Measurements from ENCODE around the gene ELL.

Gene ELL

GRCh38 chr19:18504886-18505610 is 16.8 kb downstream of the ELL start:
- DNase-seq (ENCODE audit: low spot score): no peak

GRCh38 chr19:18503971-18504885 is 17.6 kb downstream of the ELL start:
- DNase-seq (ENCODE audit: low spot score): no peak

GRCh38 chr19:18503337-18503970 is 18.4 kb downstream of the ELL start:
- DNase-seq (ENCODE audit: low spot score): no peak

- no peak for DNase-seq (ENCODE audit: low spot score)
These were observed 19.1 kb downstream of the ELL start for GRCh38 chr19:18502638-18503294.

- no peak for DNase-seq (ENCODE audit: low spot score)
These were observed 19.6 kb downstream of the ELL start for GRCh38 chr19:18502246-18502637.

GRCh38 chr19:18501832-18502231 is 20.0 kb downstream of the ELL start:
- no peak for DNase-seq (ENCODE audit: low spot score)

- DNase-seq (ENCODE audit: low spot score): no peak
These were observed 20.5 kb downstream of the ELL start for GRCh38 chr19:18501351-18501750.

- no peak for DNase-seq (ENCODE audit: low spot score)
These were observed 21.1 kb downstream of the ELL start for GRCh38 chr19:18500799-18501198.

- no peak for DNase-seq (ENCODE audit: low spot score)
These were observed 21.5 kb downstream of the ELL start for GRCh38 chr19:18500376-18500775.

GRCh38 chr19:18499055-18499775 is 22.7 kb downstream of the ELL start:
- no peak for DNase-seq (ENCODE audit: low spot score)

GRCh38 chr19:18496980-18497256 is 25.0 kb downstream of the ELL start:
- no peak for DNase-seq (ENCODE audit: low spot score)

- peak; percentile 84 for DNase-seq (ENCODE audit: low spot score)
These were observed 25.5 kb downstream of the ELL start for GRCh38 chr19:18496167-18496979.

GRCh38 chr19:18495204-18495911 is 26.5 kb downstream of the ELL start:
- DNase-seq (ENCODE audit: low spot score): no peak

GRCh38 chr19:18494267-18494607 is 27.6 kb downstream of the ELL start:
- DNase-seq (ENCODE audit: low spot score): no peak

GRCh38 chr19:18493440-18494266 is 28.2 kb downstream of the ELL start:
- DNase-seq (ENCODE audit: low spot score): no peak

- DNase-seq (ENCODE audit: low spot score): no peak
These were observed 29.6 kb downstream of the ELL start for GRCh38 chr19:18491995-18492953.

GRCh38 chr19:18490728-18491127 is 31.1 kb downstream of the ELL start:
- DNase-seq (ENCODE audit: low spot score): no peak

- no peak for DNase-seq (ENCODE audit: low spot score)
These were observed 32.2 kb downstream of the ELL start for GRCh38 chr19:18489627-18490184.
